A204.1 (cell line): ENCODE results near the gene FBN2.
"Not testable (repeated sequence)": the region's sequence is repeated elsewhere in the genome, so short reads cannot be mapped to it uniquely, and the experiment has no call there.

Experiments
- FAIRE-seq: peaks from 2 replicates; lab custom pipeline; 2012; peaks lifted over from hg19 to GRCh38; lab: Jason Lieb, UNC

Gene FBN2

DNA sequence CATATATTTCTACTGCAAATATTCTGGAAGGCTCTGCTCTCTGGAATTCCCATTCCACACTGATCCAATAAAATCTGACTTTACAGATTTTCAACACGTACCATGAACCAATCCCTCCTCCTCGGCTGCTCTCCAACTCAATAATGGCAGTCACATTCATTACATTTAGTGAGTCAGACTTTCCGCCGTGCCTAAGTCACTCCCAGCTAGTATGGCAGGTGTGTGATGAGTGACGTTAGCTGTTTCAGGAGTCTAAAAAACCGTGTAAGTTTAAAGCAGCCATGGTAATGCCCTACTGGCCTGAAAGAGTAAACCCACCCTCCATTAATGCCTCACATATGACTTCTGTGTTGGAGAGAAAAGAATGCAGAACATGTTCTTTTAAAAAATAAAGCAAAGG lies 3.3 kb downstream of the FBN2 start:
- FAIRE-seq = no peak

DNA sequence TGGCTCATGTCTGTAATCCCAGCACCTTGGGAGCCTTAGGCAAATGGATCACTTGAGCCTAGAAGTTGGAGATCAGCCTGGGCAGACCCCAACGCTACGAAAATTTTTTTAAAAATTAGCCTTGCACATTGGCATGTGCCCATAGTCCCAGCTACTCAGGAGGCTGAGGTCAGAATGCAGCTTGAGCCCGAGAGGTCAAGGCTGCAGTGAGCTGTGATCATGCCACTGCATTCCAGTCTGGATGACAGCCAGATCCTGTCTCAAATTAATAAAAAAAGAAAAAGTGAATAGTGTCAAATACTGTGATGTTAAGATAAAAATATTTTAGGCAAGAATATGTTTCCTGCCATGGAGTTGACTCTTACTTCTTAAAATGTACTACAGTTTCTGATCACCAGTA lies 5.3 kb downstream of the FBN2 start:
- no peak for FAIRE-seq

DNA sequence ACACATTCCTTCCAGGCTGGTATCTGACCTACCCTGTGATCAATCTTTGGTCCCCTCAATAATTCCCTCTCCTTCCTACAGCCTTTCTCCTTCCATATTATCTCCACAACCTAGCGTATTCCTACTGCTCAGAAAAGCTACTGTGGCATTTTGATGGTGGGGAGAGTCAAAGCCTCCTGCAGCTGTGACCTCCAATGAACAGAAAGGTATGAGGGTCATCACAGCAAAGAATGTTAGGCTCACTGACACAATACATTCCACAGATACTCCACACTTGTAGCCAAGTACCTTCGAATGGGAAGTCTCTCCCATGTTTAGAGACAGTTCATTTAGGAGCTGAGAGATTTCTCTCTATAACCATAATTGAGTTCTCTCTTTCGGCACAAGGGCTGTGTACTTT lies 5.9 kb downstream of the FBN2 start:
- no peak for FAIRE-seq

DNA sequence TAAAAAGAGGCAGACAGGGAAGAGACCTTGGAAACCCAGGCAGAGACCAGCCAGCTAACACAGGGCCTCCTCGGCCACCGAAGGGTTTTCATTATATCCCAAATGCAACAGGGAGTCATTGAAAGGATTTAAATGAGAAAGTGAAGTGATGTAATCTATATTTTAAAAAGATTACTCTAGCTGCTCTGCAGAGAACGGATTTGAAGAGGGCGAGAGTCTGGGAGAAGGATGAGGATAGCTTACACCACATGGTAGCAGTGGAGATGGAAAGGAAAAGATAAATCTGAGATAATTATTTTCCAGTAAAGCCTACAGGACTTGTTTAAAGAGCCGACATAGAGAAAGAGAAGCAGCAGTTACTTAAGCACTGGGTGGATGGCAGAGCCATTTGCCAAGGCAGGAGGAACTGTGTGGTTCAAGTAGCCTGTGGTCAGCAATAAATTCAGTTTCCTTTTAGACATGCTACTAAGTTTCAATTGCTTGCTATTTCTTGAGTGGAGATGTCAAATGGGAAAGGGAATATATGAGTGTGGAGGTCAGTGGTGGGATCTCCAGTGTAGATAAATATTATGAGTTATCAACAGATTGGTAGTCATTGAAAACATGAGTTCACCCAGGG lies 9.3 kb downstream of the FBN2 start:
- FAIRE-seq = no peak

DNA sequence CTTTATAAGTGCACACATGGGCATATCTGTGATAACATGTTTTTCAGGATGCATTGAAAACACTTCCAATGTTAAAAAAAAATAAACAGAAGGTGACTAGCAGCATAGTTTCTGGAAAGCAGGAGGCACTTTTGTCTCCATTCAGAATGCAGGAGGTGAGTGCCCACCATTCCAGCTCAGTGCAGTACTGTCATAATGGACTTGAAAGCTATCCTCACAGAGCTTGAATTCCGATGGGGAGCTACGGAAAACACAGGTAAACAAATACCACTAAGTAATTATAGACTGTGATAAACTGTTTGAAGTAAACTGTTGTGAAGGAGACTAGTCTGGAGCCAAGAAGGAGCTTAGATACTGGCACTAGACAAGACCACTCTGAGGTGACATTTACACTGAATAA lies 9.9 kb downstream of the FBN2 start:
- no peak for FAIRE-seq

DNA sequence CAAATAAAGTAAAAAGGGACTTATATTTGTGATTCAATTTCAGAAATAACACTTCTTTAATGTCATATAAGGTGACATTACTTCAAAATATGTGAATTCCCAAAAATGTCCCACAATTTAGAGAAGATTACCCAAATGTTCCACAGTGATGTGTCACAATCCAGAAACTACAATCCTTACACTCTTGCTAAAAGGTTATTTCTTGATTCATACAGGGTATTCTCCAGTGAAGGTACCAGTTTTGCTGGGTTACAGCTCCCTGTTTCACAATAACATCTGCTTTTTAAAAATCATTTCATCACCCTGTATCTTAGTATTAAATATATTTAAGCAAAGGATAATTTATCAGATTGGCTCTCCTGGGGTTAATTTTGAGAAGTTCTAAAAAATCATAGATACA lies 11.0 kb downstream of the FBN2 start:
- no peak for FAIRE-seq

DNA sequence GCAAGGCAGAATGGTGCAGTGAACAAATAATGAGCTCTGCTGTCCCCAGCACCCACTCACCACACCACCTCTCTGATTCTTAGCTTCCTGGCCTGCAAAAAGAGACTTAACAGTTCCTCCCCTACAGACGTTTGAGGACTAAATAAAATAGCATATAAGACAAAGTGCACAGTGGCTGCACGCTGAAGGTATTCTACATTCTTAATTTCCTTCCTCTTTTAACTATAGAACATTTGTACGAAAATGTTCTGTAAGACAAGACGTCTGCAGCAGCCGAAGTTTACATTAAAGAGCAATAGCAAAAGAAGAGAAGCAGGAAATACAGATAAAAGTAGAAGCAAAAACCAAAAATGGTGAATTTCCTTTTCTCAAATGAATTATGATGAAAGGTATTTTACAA lies 15.7 kb downstream of the FBN2 start:
- no peak for FAIRE-seq

DNA sequence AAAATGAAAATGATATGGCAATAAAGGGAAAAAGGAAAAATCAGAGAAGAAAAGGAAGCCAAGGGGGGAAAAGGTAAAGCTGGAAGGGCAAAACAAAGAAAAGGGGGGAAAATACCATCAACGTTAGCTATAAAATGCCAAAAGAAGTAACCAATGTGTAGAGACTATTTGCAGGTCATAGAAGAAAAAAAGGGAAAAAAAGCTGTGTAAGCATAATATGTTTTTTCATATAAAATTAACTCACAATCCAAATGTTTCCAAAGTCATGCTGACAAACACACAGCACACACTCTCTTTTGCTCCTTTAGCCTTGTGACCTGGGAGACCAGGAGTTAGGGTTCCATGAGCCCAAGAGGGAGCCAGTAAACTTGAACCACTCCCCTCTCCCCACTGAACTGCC lies 18.2 kb downstream of the FBN2 start:
- FAIRE-seq = no peak

DNA sequence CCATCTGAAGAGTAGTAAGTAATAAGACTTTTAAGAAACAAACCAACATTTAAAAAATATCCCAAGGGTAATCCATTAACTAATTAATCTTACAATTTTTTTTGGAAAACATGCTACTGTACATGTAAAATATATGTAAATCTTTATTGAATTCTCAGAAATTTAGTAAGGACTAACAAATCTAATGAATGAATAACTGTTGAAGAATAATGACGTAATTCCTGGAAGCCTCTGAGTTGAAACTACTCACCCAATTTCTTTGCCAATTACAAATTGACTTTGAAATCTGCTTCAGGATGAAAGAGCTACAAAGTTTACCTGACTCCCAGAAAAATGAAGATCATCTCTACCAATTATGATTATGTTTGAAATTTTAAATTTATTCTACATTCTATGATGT lies 21.1 kb downstream of the FBN2 start:
- no peak for FAIRE-seq

DNA sequence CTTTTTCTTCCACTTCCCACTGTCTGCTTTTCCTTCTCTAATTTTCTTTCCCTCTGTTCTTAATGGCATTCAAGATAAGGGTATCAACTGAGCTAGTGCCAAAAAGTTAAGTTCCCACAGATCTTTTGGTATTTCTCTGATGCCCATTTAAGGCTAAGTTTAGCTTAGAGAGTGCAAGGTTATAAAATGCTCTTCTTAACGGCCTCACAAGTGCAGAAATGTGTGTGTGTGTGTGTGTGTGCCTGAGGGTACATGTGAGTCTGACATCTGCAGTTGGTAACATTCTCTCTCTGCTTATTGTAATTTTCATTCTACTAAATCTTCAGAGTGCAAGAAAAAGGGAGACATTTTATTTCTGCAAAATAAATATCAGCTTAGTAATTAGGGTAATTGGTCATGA lies 24.2 kb downstream of the FBN2 start:
- FAIRE-seq = no peak

DNA sequence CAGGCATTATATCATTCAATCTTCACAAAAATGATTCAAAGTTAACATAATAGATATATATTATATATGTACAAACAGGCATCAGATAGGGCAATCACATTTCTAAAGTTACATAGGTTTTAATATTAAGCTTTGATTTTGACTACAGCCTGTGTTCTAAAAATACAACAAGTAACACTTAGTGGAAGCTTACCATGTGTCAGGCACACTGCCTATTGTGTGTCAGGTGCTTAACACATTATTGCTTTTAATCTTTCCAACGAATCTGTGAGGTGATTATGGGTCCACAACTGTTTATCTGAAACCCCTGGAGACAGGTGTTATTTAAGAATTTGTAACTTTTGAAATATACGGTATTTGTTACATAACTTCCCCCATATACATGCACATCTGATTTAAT lies 25.2 kb downstream of the FBN2 start:
- FAIRE-seq = no peak

DNA sequence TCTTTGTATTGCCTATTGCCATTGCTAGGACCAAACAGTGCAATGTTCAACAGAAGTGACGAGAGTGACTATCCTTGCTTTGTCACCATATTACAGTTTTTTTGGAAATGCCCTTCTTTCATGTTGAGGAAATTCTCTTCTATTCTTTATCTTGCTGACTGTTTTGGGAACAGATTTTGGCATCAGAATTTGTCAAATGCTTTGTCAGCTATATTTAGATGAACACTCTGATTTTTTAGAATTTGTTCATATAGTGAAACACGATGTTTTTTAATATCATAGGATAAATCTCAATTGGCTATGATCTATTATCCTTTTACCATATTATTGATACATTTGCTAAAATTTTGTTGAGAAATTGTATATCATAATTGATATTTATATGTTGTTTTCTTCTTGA lies 31.4 kb downstream of the FBN2 start:
- FAIRE-seq = no peak

DNA sequence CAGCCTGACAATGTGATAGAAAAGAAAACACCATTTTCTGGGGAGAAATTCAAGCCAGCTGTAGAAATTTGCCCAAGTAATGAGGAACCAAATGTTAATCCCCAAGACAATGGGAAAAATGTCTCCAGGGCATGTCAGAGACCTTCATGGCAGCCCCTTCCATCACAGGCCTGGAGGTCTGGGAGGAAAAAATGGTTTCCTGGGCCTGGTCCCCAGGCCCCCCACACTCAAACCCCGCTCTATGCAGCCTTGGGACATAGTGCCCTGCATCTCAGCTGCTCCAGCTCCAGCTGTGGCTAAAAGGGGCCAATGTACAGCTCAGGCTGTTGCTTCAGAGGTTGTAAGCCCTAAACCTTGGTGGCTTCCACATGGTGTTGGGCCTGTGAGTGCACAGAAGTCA lies 34.3 kb downstream of the FBN2 start:
- not testable (repeated sequence) for FAIRE-seq

DNA sequence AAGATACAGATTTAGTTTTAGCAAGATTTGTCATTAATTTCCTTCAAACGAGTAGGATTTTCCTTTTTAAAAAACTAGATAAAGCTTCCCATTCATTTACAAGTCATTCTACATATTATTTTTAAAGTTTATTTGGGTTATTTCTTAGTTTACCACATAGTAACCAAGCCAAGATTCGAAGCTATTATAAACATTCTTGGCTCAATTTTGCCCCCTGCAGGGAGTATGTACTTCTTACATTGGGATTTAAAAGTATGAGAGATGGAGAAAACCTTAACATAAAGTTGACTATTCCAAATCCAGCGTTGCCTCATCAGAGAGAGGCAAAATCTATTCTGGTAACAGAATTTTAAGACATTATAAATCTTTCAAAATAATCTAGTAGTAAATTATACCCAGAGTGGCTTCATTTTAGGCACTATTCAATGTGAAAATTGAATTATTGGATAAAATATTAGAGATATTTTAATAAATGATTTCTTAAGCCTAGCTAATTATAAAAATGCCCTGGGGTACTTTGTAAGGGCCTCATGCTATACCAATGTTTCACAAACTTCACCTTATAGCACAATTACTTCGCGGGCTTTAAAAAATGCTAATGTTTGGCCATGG lies 39.1 kb downstream of the FBN2 start:
- FAIRE-seq = peak; percentile 99

DNA sequence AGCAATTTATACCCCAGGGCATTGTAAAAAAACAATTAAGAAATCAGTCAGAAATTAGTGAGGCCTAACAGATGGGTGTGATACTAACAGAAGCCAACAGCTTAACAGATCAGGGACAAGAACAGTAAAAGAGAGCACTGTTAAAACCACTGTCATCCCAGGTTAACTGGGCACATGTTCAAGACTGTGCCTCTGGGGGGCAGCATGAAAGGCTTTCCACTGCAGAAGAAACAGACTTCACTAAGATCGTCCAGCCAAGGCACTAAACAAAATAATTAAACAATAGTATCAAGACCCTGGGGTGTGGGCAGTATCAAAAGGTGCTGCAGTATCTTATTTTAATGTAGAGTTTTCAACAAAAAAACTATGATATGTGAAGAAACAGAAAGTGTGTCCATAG lies 43.5 kb downstream of the FBN2 start:
- FAIRE-seq = no peak

DNA sequence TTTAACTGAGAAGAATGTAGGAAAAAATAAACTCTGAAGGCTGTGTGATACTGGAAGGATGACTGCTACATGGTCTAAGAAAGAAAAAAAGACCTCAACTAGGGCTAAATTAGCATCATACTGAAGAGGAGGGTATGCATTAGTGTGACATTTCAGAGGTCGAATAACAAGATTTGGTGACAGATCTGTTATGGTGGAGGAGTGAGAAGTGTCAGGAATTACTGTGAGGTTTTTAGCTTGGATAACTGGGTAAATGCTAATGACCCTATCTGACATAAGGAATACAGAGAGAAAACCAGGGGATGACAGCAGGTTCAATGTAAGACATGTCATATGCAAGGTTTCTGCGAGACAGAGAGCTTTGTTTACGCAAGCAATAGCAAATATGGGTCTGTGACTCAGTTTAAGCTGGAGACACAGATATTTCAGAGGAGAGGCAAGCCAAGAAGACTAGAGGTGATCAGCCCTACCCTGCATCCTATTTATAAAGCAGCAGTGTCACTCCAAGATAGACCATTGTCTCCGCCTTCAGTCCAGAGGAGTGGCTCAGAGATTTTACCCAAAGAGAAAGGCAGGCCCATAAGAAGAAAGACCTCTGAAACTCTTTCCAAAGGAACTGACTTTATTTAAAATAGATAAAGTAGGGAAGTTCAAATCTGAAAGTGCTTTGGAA lies 44.3 kb downstream of the FBN2 start:
- no peak for FAIRE-seq

DNA sequence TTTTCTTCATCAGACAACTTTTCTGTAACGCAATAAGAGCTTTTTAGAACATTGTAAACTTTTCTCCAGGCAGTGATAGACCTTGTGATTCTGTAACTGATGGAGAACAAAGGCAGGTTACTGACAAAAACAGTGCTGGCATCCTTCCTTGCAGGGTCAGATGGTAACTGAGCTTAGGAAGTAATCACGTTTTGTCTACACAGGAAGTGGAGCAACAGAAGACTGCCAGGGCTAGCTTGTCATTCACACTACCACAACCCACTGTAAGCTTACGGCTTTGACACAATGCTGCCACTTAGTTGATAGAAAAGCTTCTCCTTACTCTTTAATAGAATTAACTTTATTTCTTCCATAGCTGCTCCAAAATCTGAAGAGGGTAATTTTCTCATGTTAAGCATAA lies 46.8 kb downstream of the FBN2 start:
- no peak for FAIRE-seq

DNA sequence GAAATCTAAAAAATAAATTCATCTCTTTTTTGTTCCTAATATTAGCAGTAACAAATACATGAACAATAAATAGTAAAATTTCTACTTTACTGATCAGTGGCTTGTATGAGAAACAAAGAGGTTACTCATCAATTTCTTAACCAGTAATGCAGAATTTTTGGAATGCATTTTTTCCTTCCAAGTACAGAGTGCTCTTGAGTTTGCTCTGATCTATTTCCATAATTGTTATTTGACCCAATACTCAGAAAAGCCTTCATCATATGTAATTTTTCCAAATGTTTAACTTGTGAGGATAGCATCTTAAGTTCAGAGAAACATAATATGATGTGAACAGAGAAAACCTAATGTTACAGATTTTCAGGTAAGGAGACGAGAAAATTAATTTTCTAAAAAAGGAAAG lies 47.3 kb downstream of the FBN2 start:
- no peak for FAIRE-seq

DNA sequence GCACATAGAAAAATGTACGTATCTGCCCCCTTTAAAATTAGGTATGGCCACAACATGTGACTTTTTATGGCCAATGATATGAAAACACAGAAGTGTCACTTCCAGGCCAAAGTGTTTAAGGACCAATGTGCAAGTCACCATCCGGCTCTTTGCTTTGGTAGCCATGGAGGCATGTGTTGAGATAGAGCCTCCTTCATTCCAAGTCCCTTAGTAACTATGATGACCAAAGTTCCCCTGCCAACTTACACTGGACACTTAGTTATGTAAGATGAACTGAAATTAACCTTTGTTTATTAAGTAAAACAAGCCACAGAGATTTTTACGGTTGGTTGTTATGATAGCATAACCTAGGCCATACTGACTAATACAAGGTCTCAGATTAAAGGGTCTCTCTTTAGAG lies 51.0 kb downstream of the FBN2 start:
- no peak for FAIRE-seq

DNA sequence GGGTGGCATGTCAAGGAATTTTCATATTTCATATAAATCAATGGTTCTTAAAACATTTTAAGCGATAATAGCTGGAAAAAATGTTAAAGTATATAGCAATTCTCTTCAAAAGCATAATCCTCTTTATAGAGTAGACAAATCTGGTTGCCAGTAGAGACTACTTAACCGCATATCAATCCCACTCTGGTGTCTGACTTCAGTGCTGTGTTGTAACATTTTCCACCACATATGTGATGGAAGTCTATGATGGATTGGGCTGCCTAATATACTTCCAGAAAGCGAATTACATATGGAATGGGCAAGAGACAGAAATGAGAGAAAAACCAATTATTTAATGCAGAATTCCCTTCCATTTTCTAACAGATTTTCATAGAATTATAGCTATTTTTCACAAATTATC lies 54.3 kb downstream of the FBN2 start:
- no peak for FAIRE-seq

DNA sequence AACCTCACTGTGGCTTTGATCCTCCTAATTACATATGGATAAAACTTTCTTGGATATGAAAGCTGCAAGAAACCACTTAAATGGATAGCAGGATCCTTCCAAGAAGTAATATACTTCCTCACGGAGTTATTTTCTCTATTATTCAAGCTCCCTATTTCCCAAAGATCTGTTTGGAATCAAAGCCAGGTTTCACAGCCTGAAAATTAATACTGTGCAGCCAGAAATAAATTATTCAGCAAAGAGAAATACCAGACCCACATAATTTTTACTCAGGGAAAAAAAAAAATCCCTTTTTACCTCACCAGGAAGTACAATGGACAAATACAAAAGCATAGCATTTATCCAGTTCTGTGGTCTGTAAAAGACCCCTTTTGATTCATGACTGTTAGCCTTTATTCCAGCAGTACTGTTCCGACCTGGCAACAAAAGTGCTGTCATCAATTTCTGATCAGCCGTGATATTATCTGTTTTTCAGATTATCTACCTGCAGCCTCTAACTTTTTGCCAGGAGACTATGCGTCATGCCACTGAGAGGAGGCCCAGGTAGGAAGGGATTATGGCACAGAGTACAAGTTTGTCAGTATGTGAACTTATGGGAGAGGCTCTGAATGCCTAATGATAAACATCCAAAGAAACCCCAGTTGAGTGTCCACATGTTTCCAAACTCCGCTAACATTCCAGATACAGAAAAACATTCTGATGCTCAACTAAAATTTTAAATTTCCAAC lies 57.0 kb downstream of the FBN2 start:
- FAIRE-seq = no peak

DNA sequence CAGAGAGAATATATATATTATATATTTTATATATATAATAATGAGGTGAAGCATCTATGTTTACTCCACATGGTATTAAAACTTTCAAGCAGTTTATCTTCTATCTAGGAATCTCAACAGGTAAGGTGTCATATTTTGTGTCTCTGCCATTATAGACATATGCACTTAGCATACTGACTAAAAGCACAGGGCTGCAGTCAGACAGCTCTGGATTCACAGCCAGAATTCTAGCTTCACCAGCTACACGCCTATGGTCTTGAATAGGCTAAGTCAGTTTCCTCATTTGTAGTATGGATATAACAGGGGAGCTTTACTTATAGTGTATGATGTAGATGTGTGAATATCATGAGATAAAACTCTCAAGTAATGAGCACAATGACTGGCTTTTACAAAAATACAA lies 57.9 kb downstream of the FBN2 start:
- no peak for FAIRE-seq
